OCI-LY7 (cell line): ENCODE results near the gene RHO.

Source experiments
- EZH2phosphoT487 ChIP-seq: fragments of 200-600 bp; sonication (generic); IDR thresholded peaks from 2 replicates; pipeline ENCODE4 v1.6.1; 2018; ENCODE audit warnings: low read depth, borderline replicate concordance, mild to moderate bottlenecking, mixed run types, antibody characterized with exemption, low read length, moderate library complexity, mixed read lengths
- TF ChIP-seq, protein P1 (sequence below): fragments of 200-600 bp; sonication (generic); conservative IDR thresholded peaks from 2 replicates; pipeline ENCODE4 v1.5.1; 2014; ENCODE audit warnings: mild to moderate bottlenecking, antibody characterized with exemption, low read length, moderate library complexity, mixed read lengths

DNA sequence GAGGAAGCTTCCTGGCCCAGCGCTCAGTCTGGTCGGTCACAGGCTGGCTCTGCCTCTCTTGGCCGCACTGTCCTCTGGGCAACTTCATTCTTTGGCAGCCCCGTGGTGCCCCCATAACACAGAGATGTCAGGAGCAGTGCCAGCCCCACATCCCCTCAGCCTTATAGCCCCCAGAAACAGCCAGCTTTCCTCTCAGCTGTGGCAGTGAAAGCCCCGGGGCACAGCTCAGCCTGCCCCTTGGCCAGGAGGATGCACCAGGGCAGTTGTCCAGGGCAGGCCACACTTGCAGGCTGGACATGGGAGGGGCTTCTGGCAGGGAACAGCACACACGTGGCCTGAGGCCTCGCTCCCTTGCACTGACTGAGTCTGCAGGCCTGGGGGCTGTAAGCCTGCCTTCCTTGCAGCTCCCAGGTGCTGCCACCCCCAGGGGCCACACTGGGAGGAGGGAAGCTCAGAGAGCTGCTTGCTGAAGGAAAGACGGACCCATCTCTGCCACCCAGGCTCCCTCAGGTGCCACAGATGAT, 10.3 kb upstream of the RHO start:
- TF ChIP-seq, protein P1, sequence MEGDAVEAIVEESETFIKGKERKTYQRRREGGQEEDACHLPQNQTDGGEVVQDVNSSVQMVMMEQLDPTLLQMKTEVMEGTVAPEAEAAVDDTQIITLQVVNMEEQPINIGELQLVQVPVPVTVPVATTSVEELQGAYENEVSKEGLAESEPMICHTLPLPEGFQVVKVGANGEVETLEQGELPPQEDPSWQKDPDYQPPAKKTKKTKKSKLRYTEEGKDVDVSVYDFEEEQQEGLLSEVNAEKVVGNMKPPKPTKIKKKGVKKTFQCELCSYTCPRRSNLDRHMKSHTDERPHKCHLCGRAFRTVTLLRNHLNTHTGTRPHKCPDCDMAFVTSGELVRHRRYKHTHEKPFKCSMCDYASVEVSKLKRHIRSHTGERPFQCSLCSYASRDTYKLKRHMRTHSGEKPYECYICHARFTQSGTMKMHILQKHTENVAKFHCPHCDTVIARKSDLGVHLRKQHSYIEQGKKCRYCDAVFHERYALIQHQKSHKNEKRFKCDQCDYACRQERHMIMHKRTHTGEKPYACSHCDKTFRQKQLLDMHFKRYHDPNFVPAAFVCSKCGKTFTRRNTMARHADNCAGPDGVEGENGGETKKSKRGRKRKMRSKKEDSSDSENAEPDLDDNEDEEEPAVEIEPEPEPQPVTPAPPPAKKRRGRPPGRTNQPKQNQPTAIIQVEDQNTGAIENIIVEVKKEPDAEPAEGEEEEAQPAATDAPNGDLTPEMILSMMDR, result no peak
- no peak for TF ChIP-seq EZH2phosphoT487
